ENCODE measurements around the gene MRNIP.

GRCh38 chr5:179799644-179799973 is 59.0 kb downstream of the MRNIP start:
- TF ChIP-seq TAF1 (IDR thresholded peaks at IDR 0.05; ENCODE audit: borderline replicate concordance, insufficient read depth, low read length) (no peak), POLR2AphosphoS5 (IDR thresholded peaks at IDR 0.05; ENCODE audit: low read depth, low read length) (no peak)

All from PFSK-1 (cell line).